Cerebellar nuclear complex (tissue), 1 donor: ENCODE measurements around the gene POU3F2.

Source experiments
- DNase-seq, 2 experiments: peaks; one replicate each; lab custom pipeline; 2025; lab: John Stamatoyannopoulos, UW

The POU3F2 gene

DNA sequence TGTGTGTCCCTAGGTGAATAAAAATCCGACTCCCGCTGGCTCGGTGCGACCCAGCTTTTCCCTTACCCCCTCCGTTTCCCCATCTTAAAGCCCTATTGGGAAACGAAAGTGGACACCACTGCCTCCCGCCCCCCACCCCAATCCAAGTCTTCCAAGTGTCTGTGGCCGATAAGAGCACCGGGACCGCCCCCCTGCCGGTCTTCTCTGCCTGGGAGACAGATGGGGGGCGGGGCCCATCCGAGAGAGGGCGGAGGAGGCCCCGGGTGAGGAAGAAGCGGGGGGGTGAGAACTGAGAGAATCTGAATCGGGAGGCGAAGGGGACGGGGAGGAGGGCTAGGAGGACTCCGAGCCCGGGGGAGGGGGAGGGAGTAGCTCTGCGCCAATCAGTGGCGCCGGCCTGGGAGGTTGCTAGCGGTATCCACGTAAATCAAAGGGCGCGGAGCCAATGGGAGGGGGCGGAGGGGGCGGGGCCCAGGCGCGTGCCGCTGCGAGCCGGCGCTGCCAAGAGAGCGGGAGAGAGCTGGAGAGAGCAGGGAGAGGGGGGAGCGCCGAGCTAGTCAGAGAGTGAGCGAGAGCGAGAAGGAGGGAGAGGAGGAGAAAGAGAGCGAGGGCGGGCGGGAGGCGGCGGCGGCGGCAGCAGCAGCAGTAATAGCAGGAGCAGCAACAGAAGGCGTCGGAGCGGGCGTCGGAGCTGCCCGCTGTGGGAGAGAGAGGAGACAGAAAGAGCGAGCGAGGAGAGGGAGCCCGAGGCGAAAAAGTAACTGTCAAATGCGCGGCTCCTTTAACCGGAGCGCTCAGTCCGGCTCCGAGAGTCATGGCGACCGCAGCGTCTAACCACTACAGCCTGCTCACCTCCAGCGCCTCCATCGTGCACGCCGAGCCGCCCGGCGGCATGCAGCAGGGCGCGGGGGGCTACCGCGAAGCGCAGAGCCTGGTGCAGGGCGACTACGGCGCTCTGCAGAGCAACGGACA is at the start of gene POU3F2:
TSS of gene POU3F2 (plus strand) at position 515 of the 972 bp plus-strand sequence. CDS start at position 815, 300 bp downstream.
- DNase-seq: no peak

GRCh38 chr6:98787435-98787834 is 46.9 kb upstream of the POU3F2 start:
- no peak for DNase-seq

DNA sequence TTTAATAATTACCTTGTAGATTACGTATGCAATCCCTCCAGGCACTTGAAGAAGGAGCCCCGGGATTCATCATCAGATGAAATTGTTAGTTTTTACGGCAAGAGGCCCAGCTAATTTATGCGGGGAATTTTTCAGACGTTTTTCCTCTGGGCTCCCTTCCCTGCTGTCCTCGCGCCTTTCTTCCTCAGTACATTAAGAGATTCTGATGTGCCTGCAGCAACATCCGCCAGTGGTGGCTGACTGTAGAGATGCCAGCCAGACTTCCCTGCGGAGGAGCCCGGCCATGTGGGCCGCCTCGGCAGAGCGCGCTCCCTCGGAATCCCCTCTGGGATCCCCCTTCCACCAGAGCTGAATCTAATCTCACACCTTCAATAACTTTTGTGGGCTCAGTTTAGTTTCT is 46.4 kb upstream of the POU3F2 start:
- DNase-seq: no peak

DNA sequence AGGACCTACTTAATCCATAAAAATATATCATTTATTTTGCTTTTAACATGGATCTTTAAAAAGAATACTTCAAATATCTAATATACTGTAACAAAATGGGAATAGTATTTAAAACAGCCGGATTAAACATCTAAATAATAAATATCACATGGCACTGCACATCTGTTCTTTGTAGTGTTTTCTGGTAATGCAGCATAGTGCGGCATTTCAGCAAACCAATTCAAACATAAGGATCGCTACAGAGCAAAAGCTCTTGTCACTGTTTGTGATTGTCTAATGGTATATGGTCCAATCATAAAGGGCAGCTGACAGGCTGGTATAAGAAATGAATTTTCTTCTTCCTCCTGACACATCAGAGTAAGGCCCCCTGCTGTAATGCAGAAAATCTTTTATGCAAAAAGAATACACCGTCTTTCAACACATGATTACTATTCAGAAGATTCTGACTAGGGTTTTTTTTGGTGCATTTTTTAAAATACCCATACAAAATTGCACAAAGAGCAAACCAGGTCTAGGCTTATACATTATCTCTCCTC is 40.0 kb upstream of the POU3F2 start:
- no peak for DNase-seq

DNA sequence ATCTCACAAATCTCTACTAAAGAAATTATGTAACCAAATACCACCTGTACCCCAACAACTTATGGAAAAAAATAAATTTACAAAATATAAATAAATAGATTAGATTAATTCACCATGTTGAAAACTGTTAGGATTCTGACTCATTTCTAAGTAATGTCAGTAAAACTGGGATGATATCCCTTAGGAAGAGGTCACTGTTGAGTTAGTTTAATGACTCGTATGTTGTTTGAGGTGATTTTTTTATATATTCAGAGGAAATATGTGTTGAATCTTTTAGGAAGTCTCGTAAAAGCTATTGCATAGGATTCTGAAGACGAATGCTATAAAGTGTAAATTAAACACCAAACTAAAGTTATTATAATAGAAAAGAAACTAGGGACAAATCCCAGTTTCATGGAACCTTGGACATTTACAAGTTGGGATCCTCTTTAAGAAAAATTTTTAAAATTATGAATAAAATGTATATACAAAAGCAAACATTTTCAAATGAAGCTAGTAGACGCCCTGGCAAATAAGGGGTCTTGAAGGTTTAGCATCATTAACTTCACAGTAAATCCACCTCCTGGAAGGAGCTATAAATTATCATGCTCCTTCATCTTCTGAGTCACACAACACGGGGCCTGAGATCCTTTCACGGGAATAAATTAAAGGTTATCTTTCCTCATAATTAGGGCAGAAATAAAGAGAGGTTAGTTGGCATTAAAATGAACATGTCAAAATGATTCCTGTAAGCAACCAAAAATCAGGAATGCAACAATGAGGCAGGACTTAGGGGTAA is 37.0 kb upstream of the POU3F2 start:
- no peak for DNase-seq

DNA sequence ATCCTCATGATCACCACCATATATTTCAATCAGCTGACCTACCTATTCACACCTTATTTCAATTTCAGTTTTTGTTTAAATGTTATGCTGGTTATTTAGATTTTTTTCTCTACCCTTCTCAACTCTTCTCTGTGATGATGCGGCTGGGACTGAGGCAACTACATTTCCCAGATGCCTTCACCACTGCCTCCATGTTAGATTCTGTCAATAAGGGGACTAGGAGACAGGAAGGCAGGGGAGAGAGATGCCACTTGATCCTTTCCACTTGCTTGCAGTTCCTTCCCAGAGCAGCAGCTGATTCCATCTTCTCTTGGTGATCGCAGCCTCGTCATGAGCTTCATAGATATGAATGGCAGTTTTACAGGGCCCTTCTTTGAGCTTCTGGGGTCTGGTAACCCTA is 33.5 kb upstream of the POU3F2 start:
- DNase-seq: no peak

DNA sequence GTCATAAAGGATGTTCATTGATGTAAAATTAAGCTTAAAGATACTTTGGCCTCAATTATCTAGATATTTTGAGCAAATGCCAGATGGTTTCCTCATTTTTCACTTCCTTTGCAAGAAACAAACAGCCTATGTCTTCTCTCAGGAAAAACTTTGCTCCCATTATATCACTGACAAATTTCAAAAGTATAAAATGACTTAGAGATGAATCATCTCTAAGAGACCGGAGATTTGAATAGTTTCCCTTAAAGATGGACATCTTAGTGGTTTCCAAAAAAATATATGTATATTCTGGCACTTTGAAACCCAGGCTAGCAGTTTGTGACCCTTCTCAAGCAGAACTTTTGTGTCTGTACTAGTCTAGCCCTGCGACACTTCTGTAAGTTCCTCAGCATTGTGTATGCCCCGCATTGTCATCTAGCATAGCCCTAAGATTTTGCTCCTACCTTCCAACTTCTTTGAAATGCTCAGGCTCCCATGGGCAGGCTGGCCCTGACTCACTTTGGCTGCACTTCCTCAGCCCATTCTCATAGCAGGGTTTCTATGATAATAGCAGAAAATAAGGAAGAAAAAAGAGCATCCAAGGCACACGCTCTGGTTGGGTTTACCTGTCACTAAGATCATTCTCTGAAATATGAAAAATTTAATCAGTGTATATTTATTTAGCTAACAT is 25.7 kb upstream of the POU3F2 start:
- no peak for DNase-seq

DNA sequence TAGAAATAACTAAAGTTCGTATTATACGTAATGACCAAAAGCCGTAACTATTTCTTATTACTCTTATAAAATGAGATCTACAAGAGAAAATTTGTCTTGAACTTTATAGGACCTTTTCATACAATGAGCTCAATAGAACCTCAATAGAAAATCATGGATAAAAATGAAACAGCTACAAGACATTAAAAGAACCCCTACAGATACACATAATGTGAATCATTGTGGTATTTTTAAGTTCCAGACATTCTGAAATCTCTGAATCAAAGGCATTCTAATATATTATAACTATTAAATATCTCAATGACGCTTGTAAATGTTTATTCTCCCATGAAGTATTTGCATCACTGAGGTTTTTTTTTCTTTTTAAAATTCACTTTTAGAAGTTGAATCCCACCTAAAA is 22.2 kb upstream of the POU3F2 start:
- no peak for DNase-seq

GRCh38 chr6:98816799-98817198 is 17.6 kb upstream of the POU3F2 start:
- DNase-seq: no peak

DNA sequence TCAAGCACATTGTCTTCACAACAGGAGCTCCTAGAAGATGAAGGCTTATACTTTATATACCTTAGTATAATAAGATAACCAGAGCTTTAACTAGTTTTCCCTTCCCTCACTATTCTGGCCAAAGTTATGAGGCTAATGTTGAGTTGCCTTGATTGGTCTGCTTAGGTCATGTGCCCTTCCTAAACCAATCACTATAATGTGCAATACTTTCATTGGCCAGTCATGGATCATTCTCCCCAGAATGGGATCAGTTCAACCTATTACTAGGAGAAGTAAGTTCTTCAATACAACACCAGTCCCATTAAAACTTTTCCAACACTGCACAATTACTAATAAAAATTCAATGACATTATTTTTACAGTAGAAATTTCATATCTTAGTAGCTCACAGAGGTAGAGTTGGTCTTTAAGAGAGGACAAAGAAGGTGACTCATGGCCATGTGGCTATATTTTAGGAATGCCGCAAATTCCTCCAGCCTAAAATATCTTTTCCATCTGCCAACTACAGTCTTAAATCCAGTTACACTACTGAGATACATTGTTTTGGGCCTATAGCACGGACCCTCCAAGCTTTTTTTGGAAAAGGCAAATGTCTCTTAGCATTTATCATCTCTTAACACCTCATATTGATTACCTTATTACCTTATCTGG is 12.5 kb upstream of the POU3F2 start:
- DNase-seq: no peak

- DNase-seq: no peak
These were observed 10.8 kb upstream of the POU3F2 start for GRCh38 chr6:98823428-98824161.

DNA sequence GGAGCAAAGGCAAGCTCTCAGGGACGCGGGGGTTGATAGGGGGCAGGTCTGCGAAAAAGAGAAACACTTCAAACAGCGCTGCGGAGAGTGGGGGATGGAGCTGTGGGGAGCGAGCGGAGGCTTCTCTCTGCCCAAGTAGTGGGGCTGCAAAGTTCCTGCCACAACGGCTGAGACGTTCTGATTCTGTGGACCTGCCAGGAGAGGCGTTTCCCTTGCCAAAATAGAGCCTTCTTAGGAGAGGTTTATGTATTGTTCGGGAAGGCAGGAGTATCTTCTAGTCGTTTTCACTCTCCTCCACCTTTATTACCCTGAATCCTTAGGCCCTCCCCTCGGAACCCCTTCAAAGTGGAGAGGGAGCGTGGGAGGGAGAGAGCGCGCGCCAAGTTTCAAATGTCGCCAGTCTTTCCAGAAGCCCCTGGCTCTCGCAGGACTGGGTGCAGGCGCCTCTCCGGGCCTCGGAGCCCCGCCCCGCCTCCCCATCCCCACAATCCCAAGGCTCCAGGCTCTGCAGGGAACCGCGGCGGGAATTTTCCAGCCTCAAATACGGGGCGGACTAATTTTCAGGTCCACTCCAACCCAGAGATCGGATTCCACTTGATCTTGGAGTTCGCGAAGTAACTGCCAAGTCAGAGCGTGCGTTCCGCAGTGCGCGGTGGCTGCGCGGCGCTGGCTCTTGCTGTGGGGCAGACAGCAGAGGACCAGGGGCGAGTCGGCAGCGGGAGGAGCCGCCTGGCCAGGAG is 10.0 kb upstream of the POU3F2 start:
- no peak for DNase-seq

GRCh38 chr6:98824902-98825599 is 9.3 kb upstream of the POU3F2 start:
- no peak for DNase-seq

- no peak for DNase-seq
These were observed 8.7 kb upstream of the POU3F2 start for GRCh38 chr6:98825600-98826230.

- no peak for DNase-seq
These were observed 6.8 kb upstream of the POU3F2 start for GRCh38 chr6:98827295-98828159.

DNA sequence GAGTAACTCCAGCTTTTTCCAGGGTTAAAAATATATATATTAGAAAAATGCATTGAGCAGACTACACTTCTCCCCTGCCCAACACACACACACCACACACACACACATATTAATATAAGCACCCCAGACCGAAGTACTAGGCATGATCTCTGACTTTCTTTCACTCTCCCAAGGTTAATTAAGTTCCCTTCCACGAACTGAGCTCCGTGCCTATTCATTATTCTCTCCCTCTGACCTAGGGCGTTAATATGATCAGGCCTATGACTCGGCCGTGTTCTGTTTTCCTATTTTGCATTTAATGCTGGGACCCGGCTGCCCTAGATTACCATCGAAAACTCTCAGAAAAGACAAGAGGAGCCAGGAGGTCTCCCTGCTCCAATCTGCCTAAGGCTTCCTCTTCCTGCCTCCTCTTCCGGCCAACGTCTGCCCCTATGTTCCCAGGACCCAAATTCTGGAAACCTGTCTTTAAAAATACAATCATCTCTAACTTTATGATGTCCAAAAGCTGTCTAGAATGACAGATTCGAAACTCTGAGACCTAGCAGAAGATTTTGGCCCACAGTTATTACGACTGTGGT is 6.1 kb upstream of the POU3F2 start:
- no peak for DNase-seq

- no peak for DNase-seq
These were observed 5.4 kb upstream of the POU3F2 start for GRCh38 chr6:98828941-98829411.

GRCh38 chr6:98830146-98830545 is 4.2 kb upstream of the POU3F2 start:
- DNase-seq: no peak
